Fibroblast of mammary gland (primary cell): ENCODE measurements around the gene FRAT1.
"Not testable (repeated sequence)": the region's sequence is repeated elsewhere in the genome, so short reads cannot be mapped to it uniquely, and the experiment has no call there.

Source experiments
- DNase-seq: peaks from one replicate; pipeline ENCODE4 v3.0.0-alpha.2; 2010; ENCODE audit warnings: low read depth
- H3K4me3 ChIP-seq: 2 replicates; pipeline ENCODE4 v1.5.1; 2011; ENCODE audit warnings: low read depth, mild to moderate bottlenecking, low read length, moderate library complexity; ENCODE audit not compliant: control insufficient read depth
- TF ChIP-seq, protein P1 (sequence below): conservative IDR thresholded peaks from 2 replicates; pipeline ENCODE4 v1.5.1; 2011; ENCODE audit warnings: low read depth, low read length, inconsistent platforms; ENCODE audit not compliant: control insufficient read depth, insufficient read depth

Gene FRAT1

DNA sequence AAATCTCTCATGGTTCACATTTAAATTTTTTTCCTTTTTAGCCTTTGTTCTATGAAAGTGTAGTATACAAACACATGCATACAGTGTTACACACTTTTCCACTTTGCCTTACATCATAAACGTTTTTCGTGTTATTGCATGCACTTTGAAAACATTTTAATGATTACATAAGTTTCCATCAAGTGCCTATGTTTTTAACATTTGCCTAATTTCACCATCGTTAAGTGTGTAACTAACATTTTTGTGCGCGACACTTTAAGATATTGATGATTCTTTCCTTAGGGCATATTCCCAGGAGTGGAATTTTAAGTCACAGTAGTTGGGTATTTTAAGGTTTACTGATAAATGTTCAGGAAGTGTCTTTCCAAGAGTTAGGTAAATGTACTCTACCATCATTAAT lies 16.9 kb downstream of the FRAT1 start:
- no peak overlapping the region for H3K4me3 ChIP-seq
- TF ChIP-seq, protein P1, sequence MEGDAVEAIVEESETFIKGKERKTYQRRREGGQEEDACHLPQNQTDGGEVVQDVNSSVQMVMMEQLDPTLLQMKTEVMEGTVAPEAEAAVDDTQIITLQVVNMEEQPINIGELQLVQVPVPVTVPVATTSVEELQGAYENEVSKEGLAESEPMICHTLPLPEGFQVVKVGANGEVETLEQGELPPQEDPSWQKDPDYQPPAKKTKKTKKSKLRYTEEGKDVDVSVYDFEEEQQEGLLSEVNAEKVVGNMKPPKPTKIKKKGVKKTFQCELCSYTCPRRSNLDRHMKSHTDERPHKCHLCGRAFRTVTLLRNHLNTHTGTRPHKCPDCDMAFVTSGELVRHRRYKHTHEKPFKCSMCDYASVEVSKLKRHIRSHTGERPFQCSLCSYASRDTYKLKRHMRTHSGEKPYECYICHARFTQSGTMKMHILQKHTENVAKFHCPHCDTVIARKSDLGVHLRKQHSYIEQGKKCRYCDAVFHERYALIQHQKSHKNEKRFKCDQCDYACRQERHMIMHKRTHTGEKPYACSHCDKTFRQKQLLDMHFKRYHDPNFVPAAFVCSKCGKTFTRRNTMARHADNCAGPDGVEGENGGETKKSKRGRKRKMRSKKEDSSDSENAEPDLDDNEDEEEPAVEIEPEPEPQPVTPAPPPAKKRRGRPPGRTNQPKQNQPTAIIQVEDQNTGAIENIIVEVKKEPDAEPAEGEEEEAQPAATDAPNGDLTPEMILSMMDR, result no peak
- no peak for DNase-seq

DNA sequence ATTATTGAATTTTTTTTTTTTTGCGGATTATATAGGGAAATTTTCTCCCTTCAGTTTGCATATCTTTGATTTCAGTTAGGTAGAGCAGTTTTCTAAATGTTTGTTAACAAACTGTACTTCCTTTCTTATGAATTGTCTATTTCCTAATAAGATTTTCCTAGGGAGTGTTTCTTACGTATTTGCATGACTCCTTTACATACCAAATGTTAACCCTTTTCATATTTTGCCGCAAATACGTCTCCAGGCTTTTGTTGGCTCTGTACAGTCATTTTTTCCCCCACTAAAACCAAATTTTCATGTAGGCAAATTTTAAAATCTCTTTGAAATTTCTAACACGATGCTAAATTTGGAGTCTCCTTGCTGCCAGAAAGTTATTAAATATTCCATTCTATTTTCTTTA lies 17.4 kb downstream of the FRAT1 start:
- TF ChIP-seq, protein P1, result no peak
- DNase-seq, result peak; percentile 28
- no peak overlapping the region for H3K4me3 ChIP-seq

DNA sequence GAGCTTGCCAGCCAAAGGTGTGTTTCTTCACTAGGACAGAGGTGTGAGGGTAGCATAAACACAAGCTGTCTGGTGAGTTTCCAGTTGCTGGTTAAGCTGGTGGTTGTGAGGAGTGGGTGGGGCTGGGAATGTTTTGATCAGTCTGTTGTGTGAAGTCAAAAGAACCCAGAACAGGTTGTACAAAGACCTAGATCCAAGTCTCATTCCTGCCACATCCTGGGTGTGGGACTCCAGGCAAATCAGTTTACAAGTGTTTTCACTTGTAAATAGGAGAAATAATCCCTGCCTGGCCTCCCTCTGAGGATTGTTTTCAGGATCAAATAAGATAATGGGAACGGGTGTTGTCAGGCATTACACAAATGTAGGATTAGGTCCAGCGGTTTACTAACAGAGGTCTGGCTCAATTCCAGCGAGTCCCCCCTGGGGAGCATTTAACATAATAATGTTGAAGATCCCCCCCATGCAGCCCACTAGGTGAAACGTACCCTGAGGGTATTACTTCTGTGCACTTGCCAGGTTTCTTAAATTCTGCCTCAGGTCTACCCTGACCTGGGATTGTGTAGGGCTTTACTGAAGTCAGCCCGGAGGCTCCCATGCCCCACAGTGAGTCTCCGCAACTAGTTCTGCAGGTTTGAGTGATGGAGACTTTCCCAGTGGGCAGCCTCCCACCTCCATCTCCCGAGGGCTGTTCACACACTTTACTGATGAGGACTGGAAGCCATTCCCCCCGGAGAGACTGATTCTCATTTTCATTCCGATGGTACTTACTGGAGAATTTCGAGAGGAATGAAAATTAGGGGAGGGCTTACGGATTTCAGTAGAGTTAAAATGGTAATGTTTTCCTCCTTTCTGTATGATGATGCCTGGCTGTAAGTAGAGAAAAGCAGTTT lies 18.1 kb downstream of the FRAT1 start:
- TF ChIP-seq, protein P1, result no peak
- no peak for DNase-seq
- no peak overlapping the region for H3K4me3 ChIP-seq

DNA sequence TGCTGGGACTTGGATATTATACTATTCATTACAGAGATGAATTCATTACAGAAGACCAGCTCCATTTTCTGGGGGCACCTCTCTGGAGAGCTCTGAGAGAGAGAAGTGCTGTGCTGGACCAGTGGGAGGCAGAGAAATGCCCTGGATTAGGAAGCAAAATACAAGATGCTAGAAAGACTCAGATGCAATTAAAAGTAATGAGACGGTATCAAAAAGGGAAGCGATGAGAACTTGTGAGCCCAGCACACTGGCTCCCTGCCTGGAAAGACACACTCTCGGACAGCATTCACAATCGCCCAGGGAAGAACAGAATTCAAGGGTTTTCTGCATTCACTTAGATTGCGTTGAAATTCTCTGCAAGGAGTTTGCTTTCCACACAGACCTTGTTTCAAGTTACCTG lies 19.0 kb downstream of the FRAT1 start:
- no peak for DNase-seq
- TF ChIP-seq, protein P1, result no peak
- H3K4me3 ChIP-seq, result no peak overlapping the region

DNA sequence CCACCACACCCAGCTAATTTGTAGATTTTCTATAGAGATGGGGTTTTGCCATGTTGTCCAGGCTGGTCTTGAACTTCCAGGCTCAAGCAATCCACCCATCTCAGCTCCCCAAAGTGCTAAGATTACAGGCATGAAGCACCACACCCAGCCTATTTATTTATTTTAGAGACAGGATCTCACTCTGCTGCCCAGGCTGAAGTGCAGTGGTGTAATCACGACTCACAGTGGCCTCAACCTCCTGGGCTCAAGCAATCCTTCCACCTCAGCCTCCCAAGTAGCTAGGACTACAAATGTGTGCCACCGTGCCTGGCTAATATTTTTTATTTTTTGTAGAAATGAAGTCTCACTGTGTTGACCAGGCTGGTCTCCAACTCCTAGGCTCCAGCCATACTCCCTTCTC lies 22.3 kb downstream of the FRAT1 start:
- TF ChIP-seq, protein P1, result no peak
- DNase-seq, result no peak
- H3K4me3 ChIP-seq, result no peak overlapping the region

DNA sequence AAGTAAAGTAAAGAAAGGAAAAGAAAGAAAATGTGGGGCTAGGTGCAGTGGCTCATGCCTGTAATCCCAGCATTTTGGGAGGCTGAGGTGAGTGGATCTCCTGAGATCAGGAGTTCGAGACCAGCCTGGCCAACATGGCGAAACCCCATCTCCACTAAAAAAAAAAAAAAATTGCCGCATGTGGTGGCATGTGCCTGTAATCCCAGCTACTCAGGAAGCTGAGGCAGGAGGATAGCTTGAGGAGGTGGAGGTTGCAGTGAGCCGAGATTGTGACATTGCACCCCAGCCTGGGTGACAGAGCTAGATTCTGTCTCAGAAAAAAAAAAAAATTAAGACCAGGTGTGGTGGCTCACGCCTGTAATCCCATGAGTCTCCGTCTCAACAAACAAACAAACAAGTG lies 24.6 kb downstream of the FRAT1 start:
- DNase-seq, H3K4me3 ChIP-seq: not testable (repeated sequence)

DNA sequence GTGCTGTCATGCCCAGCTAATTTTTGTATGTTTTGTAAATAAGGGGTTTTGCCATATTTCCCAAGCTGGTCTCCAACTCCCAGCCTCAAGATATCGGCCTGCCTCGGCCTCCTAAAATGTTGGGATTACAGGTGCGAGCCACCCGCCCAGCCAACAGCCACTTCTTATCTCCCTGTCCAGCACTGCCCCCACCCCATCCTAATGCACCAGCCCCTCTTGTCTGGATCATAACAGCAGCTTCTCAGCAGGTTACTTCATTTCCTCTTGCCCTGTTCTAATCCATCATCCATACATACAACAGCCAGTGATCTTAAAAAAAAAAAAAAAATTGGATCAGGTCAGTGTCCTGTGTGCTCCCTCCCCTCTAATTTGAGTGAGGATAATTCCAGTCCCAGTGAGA lies 28.2 kb downstream of the FRAT1 start:
- TF ChIP-seq, protein P1, result no peak
- no peak overlapping the region for H3K4me3 ChIP-seq
- DNase-seq, result no peak
